HepG2 (cell line): ENCODE results near the gene TRPT1. TPM values are rescaled to one million over a fixed set of nuclear protein-coding genes. Genes with fewer than 3 reads are reported as not detected.

Source experiments
- CBX2 ChIP-seq, 2 experiments: fragments of 200-600 bp in 1 of 2; sonication (generic); formaldehyde crosslinking in 1 of 2; IDR thresholded peaks; 2 replicates each; pipeline versions ENCODE4 v1.7.0 to v1.8.1; 2018 to 2022; ENCODE audit warnings: low read depth in 2 of 2, low read length in 1 of 2, mild to moderate bottlenecking in 1 of 2, missing genetic modification reagents in 1 of 2
- CENPBD1 ChIP-seq: sonication (generic); formaldehyde crosslinking; IDR thresholded peaks from 2 replicates; pipeline ENCODE4 v1.8.0; 2022; ENCODE audit warnings: missing genetic modification reagents, low read depth, mild to moderate bottlenecking, borderline replicate concordance
- CREM ChIP-seq, 2 experiments: sonication (generic) in 1 of 2; formaldehyde crosslinking in 1 of 2; IDR thresholded peaks; 2 replicates each; pipeline versions ENCODE4 v1.4.0 to v1.6.1; 2016 to 2020; ENCODE audit warnings: antibody characterized with exemption in 1 of 2, mild to moderate bottlenecking in 1 of 2, missing genetic modification reagents in 1 of 2
- CSRNP1 ChIP-seq: sonication (generic); formaldehyde crosslinking; IDR thresholded peaks from 2 replicates; pipeline ENCODE4 v1.8.1; 2023; ENCODE audit warnings: mild to moderate bottlenecking, missing genetic modification reagents
- ETS1 ChIP-seq: sonication (generic); formaldehyde crosslinking; IDR thresholded peaks from 2 replicates; pipeline ENCODE4 v1.4.0; 2020; ENCODE audit warnings: missing genetic modification reagents
- FOSL1 ChIP-seq: sonication (generic); formaldehyde crosslinking; IDR thresholded peaks from 2 replicates; pipeline ENCODE4 v1.9.0; 2021; ENCODE audit warnings: missing genetic modification reagents, borderline replicate concordance
- HMGXB4 ChIP-seq, 2 experiments: sonication (generic) in 1 of 2; formaldehyde crosslinking in 1 of 2; IDR thresholded peaks; 2 replicates each; pipeline versions ENCODE4 v1.4.0 to v1.6.1; 2018 to 2020; ENCODE audit warnings: missing genetic modification reagents in 2 of 2, borderline replicate concordance in 1 of 2, low read depth in 1 of 2, mild to moderate bottlenecking in 1 of 2, missing biosample characterization in 1 of 2
- ISX ChIP-seq: sonication (generic); formaldehyde crosslinking; conservative IDR thresholded peaks from 2 replicates; pipeline ENCODE4 v1.5.0; 2020; ENCODE audit warnings: missing genetic modification reagents
- NFE2 ChIP-seq: sonication (generic); formaldehyde crosslinking; IDR thresholded peaks from 2 replicates; pipeline ENCODE4 v1.4.0; 2020; ENCODE audit warnings: missing genetic modification reagents
- POLR2AphosphoS2 ChIP-seq: IDR thresholded peaks from 2 replicates; pipeline ENCODE4 v1.6.1; 2011; ENCODE audit warnings: low read depth, low read length, improper control_type of control experiment
- RAD21 ChIP-seq: fragments of 450-650 bp; formaldehyde crosslinking; IDR thresholded peaks from 2 replicates; pipeline ENCODE4 v1.5.0; 2020; ENCODE audit warnings: mild to moderate bottlenecking
- RBM22 ChIP-seq: fragments of 200-400 bp; formaldehyde crosslinking; optimal IDR thresholded peaks from 2 replicates; pipeline ENCODE3; 2017; ENCODE audit warnings: mild to moderate bottlenecking, low read length, moderate library complexity
- TRAFD1 ChIP-seq: sonication (generic); formaldehyde crosslinking; IDR thresholded peaks from 2 replicates; pipeline ENCODE4 v1.5.1; 2020; ENCODE audit warnings: missing genetic modification reagents, mild to moderate bottlenecking, borderline replicate concordance
- USF2 ChIP-seq, 2 experiments: sonication (generic) in 1 of 2; formaldehyde crosslinking in 1 of 2; IDR thresholded peaks; 2 replicates each; pipeline versions ENCODE4 v1.5.1 to v1.6.1; 2011 to 2020; ENCODE audit warnings: borderline replicate concordance in 1 of 2, low read depth in 1 of 2, low read length in 1 of 2, mild to moderate bottlenecking in 1 of 2, missing genetic modification reagents in 1 of 2, moderate library complexity in 1 of 2
- ZNF138 ChIP-seq: sonication (generic); formaldehyde crosslinking; IDR thresholded peaks from 2 replicates; pipeline ENCODE4 v1.5.0; 2020; ENCODE audit warnings: mild to moderate bottlenecking, low read depth, missing genetic modification reagents
- ZNF670 ChIP-seq: sonication (generic); formaldehyde crosslinking; IDR thresholded peaks from 2 replicates; pipeline ENCODE4 v1.8.0; 2022; ENCODE audit warnings: mild to moderate bottlenecking, missing genetic modification reagents, borderline replicate concordance
- polyA plus RNA-seq, 8 experiments: library from polyadenylated mRNA; depleted of rRNA in 3 of 8; stranded (reverse) in 7 of 8; unstranded in 1 of 8; fragments of >200 nt; fragmentation: Illumina TruSeq in 4 of 8; extraction: Trizol in 4 of 8; gene quantifications; 2 replicates each; pipeline versions ENCODE4 v1.2.1 to v1.2.3, GENCODE V29; 2011 to 2016; ENCODE audit warnings: low read depth in 4 of 8, missing spikeins in 1 of 8, mixed read lengths in 1 of 8; ENCODE audit not compliant: insufficient read depth in 1 of 8
- total RNA-seq, 5 experiments: library from RNA; depleted of rRNA; stranded (reverse); fragments of >200 nt; fragmentation: Illumina TruSeq; extraction: Trizol; gene quantifications; 2 replicates each; pipeline ENCODE4 v1.2.3, GENCODE V29; 2016; ENCODE audit warnings: low read depth in 1 of 5

Gene TRPT1
- total and polyA plus RNA-seq, 2 of the 13 experiments (the other 11 are each of a cell fraction or from before 2014, with no cell fraction given): 24.8 to 40.7 TPM

- TF ChIP-seq ISX (0 out of 2 replicates have a peak, but pooled peaks have one; percentile 78), RBM22 (no peak), TRAFD1 (CRISPR knock-in tag) (no peak), POLR2AphosphoS2 (no peak), ZNF138 (no peak), FOSL1 (CRISPR knock-in tag) (no peak), RAD21 (CRISPR knock-in tag) (no peak), NFE2 (CRISPR knock-in tag) (no peak), CBX2 (IDR thresholded peaks at IDR 0.05; ENCODE audit: low read depth, low read length) (no peak), CBX2 (CRISPR knock-in tag; IDR thresholded peaks at IDR 0.05; ENCODE audit: low read depth) (no peak), CENPBD1 (CRISPR knock-in tag) (no peak), USF2 (IDR thresholded peaks at IDR 0.05; ENCODE audit: low read depth, low read length) (no peak), USF2 (CRISPR knock-in tag; IDR thresholded peaks at IDR 0.05; ENCODE audit: borderline replicate concordance) (no peak; the same call in 1 of the 2 replicates), CSRNP1 (peak; percentile 85; the same call in 1 of the 2 replicates), CREM (IDR thresholded peaks at IDR 0.05) (peak; percentile 29; the same call in 1 of the 2 replicates), CREM (CRISPR knock-in tag; IDR thresholded peaks at IDR 0.05) (no peak), ZNF670 (CRISPR knock-in tag) (no peak), HMGXB4 (CRISPR knock-in tag; IDR thresholded peaks at IDR 0.05; ENCODE audit: borderline replicate concordance in 1 of 2, low read depth in 1 of 2) (peak; percentile 61 to 69; a peak in 3 of 4 replicates), ETS1 (no peak)
Observed at GRCh38 chr11:64225608-64226506, at the start of gene TRPT1, which contains the start of gene NUDT22 (continued).
